ENCODE data around the gene PCDHGB5.
"Not testable (repeated sequence)": the region's sequence is repeated elsewhere in the genome, so short reads cannot be mapped to it uniquely, and the experiment has no call there.

The PCDHGB5 gene

GRCh38 chr5:141382469-141383294, 15.1 kb upstream of the PCDHGB5 start, which contains the start of gene PCDHGA7:
Gene PCDHGA7, plus strand, starts transcription at chr5:141382742. Its CDS starts 158 bp downstream, at chr5:141382900.
- no peak for DNase-seq

GRCh38 chr5:141383345-141383744, 14.4 kb upstream of the PCDHGB5 start:
- DNase-seq: no peak

DNA sequence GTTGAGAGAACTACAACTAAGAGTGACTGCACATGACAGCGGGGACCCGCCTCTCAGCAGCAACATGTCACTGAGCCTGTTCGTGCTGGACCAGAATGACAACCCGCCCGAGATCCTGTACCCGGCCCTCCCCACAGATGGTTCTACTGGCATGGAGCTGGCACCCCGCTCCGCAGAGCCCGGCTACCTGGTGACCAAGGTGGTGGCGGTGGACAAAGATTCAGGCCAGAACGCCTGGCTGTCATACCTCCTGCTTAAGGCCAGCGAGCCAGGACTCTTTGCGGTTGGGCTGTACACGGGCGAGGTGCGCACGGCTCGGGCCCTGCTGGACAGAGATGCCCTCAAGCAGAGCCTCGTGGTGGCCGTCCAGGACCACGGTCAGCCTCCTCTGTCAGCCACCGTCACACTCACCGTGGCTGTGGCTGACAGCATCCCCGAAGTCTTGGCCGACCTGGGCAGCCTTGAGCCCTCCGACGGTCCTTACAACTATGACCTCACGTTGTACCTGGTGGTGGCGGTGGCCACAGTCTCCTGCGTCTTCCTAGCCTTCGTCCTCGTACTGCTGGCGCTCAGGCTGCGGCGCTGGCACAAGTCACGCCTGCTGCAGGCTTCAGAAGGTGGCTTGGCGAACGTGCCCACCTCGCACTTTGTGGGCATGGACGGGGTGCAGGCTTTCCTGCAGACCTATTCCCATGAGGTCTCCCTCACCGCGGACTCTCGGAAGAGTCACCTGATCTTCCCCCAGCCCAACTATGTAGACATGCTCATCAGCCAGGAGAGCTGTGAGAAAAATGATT, 13.1 kb upstream of the PCDHGB5 start:
- DNase-seq: no peak

DNA sequence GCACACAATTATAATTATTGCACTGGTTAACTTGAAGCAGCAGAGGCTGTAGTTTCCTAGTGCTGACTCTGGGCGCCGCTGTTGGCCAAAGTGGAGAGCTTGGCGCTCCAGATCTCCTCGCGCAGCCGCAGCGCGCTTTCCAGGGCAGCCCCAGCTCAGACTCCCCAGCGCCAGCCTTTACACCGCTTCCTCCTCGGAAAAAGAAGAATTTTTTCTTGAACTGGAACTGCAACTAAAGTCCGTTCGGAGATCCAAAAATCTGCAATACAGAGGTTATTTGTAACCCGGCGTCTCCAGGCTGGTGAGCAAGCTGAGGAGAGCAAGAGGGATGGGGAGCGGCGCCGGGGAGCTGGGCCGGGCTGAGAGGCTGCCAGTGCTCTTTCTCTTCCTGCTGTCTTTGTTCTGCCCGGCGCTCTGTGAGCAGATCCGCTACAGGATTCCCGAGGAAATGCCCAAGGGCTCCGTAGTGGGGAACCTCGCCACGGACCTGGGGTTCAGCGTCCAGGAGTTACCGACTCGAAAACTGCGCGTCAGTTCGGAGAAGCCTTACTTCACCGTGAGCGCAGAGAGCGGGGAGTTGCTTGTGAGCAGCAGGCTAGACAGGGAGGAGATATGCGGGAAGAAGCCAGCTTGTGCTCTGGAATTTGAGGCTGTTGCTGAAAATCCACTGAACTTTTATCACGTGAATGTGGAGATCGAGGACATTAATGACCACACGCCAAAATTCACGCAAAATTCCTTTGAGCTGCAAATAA, 10.0 kb upstream of the PCDHGB5 start, which contains the start of gene PCDHGB4:
Gene PCDHGB4, plus strand, starts transcription at position 142 of the 755 bp plus-strand sequence. Its CDS starts 187 bp downstream, at position 329.
- not testable (repeated sequence) for DNase-seq

DNA sequence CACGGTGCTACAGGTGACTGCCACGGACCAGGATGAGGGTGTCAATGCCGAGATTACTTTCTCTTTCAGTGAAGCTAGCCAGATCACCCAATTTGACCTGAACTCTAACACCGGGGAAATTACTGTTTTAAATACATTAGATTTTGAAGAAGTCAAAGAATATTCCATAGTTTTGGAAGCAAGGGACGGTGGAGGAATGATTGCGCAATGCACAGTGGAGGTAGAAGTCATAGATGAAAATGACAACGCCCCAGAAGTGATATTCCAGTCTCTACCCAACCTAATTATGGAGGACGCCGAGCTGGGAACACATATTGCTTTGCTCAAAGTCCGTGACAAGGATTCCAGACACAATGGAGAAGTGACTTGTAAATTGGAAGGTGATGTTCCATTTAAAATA, 9.1 kb upstream of the PCDHGB5 start:
- DNase-seq: no peak

- no peak for DNase-seq
These were observed 8.3 kb upstream of the PCDHGB5 start for GRCh38 chr5:141389153-141390042.

GRCh38 chr5:141392429-141393198, 5.1 kb upstream of the PCDHGB5 start, which contains the start of gene PCDHGA8:
Gene PCDHGA8, plus strand, starts transcription at chr5:141392633. Its CDS starts 181 bp downstream, at chr5:141392814.
- no peak for DNase-seq

DNA sequence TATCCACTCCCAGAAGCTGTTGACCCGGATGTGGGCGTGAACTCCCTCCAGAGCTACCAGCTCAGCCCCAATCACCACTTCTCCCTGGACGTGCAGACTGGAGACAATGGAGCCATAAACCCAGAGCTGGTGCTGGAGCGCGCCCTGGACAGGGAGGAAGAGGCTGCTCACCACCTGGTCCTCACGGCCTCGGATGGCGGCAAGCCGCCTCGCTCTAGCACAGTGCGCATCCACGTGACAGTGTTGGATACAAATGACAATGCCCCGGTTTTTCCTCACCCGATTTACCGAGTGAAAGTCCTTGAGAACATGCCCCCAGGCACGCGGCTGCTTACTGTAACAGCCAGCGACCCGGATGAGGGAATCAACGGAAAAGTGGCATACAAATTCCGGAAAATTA, 4.5 kb upstream of the PCDHGB5 start:
- DNase-seq: no peak

DNA sequence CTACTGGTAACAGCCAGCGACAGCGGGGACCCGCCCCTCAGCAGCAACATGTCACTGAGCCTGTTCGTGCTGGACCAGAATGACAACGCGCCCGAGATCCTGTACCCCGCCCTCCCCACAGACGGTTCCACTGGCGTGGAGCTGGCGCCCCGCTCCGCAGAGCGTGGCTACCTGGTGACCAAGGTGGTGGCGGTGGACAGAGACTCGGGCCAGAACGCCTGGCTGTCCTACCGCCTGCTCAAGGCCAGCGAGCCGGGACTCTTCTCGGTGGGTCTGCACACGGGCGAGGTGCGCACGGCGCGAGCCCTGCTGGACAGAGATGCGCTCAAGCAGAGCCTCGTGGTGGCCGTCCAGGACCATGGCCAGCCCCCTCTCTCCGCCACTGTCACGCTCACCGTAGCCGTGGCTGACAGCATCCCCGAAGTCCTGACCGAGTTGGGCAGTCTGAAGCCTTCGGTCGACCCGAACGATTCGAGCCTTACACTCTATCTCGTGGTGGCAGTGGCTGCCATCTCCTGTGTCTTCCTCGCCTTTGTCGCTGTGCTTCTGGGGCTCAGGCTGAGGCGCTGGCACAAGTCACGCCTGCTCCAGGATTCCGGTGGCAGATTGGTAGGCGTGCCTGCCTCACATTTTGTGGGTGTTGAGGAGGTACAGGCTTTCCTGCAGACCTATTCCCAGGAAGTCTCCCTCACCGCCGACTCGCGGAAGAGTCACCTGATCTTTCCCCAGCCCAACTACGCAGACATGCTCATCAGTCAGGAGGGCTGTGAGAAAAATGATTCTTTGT, 3.2 kb upstream of the PCDHGB5 start:
- DNase-seq: not testable (repeated sequence)

- no peak for DNase-seq
These were observed 861 bp downstream of the PCDHGB5 start for GRCh38 chr5:141398608-141399007.

DNA sequence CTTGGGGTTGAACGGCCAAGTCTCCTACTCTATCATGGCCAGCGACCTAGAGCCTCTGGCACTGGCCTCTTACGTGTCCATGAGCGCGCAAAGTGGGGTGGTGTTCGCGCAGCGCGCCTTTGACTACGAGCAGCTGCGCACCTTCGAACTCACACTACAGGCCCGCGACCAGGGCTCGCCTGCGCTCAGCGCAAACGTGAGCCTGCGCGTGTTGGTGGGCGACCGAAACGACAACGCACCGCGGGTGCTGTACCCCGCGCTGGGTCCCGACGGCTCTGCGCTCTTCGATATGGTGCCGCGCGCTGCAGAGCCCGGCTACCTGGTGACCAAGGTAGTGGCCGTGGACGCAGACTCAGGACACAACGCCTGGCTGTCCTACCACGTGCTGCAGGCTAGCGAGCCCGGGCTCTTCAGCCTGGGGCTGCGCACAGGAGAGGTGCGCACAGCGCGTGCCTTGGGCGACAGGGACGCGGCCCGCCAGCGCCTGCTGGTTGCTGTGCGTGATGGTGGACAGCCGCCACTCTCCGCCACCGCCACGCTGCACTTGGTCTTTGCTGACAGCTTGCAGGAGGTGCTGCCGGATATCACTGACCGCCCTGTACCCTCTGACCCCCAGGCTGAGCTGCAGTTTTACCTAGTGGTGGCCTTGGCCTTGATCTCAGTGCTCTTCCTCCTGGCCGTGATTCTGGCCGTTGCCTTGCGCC, 2.0 kb downstream of the PCDHGB5 start:
- DNase-seq: no peak

DNA sequence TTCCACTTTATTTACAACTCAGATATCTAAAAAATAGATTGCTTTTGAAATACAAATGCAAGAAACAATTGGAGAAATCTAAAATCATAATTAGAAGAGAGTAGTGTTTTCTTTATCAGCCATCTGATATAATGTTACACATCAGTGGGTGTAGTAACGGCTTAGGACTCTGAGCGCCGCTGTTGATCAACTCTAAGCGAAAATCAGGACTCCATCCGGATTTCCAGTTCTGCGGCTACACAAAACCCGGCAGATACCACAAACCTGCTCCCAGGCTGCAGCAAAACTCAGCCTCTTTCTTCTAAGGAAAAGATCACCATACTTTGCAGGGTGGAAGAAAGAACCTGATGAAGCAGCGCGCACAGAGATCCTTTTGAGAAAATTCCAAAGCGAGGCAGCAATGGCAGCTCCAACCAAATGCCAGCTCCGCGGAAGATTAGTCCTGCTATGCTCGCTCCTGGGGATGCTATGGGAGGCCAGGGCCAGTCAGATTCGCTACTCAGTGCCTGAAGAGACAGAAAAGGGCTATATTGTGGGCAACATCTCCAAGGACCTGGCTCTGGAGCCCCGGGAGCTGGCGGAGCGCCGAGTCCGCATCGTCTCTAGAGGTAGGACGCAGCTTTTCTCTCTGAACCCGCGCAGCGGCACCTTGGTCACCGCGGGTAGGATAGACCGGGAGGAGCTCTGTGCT, 5.0 kb downstream of the PCDHGB5 start, which contains the start of gene PCDHGA9:
Gene PCDHGA9, plus strand, starts transcription at position 226 of the 691 bp plus-strand sequence. Its CDS starts 175 bp downstream, at position 401.
- DNase-seq: no peak

DNA sequence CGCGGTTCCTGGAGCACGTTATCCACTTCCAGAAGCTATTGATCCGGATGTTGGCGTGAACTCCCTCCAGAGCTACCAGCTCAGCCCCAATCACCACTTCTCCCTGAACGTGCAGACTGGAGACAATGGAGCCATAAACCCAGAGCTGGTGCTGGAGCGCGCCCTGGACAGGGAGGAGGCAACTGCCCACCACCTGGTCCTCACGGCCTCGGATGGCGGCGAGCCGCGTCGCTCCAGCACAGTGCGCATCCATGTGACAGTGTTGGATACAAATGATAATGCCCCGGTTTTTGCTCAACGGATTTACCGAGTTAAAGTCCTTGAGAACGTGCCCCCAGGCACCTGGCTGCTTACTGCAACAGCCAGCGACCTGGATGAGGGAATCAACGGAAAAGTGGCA, 5.6 kb downstream of the PCDHGB5 start:
- DNase-seq: no peak

DNA sequence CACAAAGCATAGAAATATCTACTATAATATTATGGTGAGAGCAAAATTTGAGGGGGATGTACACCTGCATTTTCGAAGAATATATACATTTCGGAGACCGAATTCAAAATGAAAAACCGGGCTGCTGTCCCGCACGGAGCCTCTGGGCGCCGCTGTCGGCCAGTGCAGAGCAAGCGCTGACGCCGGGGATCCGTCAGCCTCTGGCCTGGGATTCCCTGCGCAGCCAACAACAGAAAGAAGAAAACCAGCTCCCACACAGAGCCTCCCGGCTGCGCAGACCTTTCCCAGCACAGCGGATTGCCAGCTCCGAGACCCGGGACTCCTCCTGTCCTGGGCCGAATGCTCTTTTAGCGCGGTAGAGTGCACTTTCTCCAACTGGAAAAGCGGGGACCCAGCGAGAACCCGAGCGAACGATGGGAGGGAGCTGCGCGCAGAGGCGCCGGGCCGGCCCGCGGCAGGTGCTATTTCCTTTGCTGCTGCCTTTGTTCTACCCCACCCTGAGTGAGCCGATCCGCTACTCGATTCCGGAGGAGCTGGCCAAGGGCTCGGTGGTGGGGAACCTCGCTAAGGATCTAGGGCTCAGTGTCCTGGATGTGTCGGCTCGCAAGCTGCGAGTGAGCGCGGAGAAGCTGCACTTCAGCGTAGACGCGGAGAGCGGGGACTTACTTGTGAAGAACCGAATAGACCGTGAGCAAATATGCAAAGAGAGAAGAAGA, 10.2 kb downstream of the PCDHGB5 start, which contains the start of gene PCDHGB6:
Gene PCDHGB6, plus strand, starts transcription at position 232 of the 716 bp plus-strand sequence. Its CDS starts 182 bp downstream, at position 414.
- DNase-seq: not testable (repeated sequence)

DNA sequence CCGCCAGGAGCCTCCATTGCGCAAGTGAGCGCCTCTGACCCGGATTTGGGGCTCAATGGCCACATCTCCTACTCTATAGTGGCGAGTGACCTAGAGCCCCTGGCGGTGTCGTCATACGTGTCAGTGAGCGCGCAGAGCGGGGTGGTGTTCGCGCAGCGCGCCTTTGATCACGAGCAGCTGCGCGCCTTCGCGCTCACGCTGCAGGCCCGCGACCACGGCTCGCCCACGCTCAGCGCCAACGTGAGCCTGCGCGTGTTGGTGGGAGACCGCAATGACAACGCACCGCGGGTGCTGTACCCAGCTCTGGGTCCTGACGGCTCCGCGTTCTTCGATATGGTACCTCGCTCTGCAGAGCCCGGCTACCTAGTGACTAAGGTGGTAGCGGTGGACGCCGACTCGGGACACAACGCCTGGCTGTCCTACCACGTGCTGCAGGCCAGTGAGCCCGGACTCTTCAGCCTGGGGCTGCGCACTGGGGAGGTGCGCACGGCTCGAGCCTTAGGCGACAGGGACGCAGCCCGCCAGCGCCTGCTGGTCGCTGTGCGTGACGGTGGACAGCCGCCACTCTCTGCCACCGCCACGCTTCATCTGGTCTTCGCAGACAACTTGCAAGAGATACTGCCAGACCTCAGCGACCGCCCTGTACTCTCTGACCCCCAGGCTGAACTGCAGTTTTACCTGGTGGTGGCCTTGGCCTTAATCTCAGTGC, 12.0 kb downstream of the PCDHGB5 start:
- DNase-seq: no peak

- no peak for DNase-seq
These were observed 13.8 kb downstream of the PCDHGB5 start for GRCh38 chr5:141411575-141411974.

GRCh38 chr5:141412854-141413539, 15.2 kb downstream of the PCDHGB5 start, which contains the start of gene PCDHGA10:
Gene PCDHGA10, plus strand, starts transcription at chr5:141412987. Its CDS starts 189 bp downstream, at chr5:141413176.
- no peak for DNase-seq
